GDM1 (cell line): ENCODE results near the gene PELO.

Experiments used
- DNase-seq: peaks from one replicate; lab custom pipeline; 2025; lab: John Stamatoyannopoulos, UW

Gene PELO

GRCh38 chr5:52771343-52772039, 16.2 kb upstream of the PELO start:
- DNase-seq = no peak

- no peak for DNase-seq
These were observed 15.0 kb upstream of the PELO start for GRCh38 chr5:52772668-52773067.

GRCh38 chr5:52773342-52773741, 14.4 kb upstream of the PELO start:
- DNase-seq = no peak

GRCh38 chr5:52774005-52774410, 13.7 kb upstream of the PELO start:
- DNase-seq = no peak

GRCh38 chr5:52776116-52776515, 11.6 kb upstream of the PELO start:
- DNase-seq = no peak

GRCh38 chr5:52777186-52777585, 10.5 kb upstream of the PELO start:
- DNase-seq = no peak

GRCh38 chr5:52778781-52779180, 8.9 kb upstream of the PELO start:
- no peak for DNase-seq

- DNase-seq = no peak
These were observed 8.5 kb upstream of the PELO start for GRCh38 chr5:52779213-52779612.

GRCh38 chr5:52783226-52783959, 4.3 kb upstream of the PELO start:
- no peak for DNase-seq

- DNase-seq = no peak
These were observed 3.0 kb upstream of the PELO start for GRCh38 chr5:52784737-52785136.

- DNase-seq = no peak
These were observed 1.3 kb upstream of the PELO start for GRCh38 chr5:52786391-52786790.

- no peak for DNase-seq
These were observed 642 bp upstream of the PELO start for GRCh38 chr5:52786949-52787599.

- no peak for DNase-seq
These were observed 747 bp downstream of the PELO start for GRCh38 chr5:52788505-52788821.

GRCh38 chr5:52789378-52789777, 1.7 kb downstream of the PELO start:
- DNase-seq = no peak

- DNase-seq = no peak
These were observed 2.1 kb downstream of the PELO start for GRCh38 chr5:52789851-52790250.

GRCh38 chr5:52791366-52791765, 3.6 kb downstream of the PELO start:
- DNase-seq = no peak

- DNase-seq = no peak
These were observed 6.8 kb downstream of the PELO start for GRCh38 chr5:52794519-52794918.

- DNase-seq = no peak
These were observed 8.3 kb downstream of the PELO start for GRCh38 chr5:52796031-52796430.

GRCh38 chr5:52796516-52797103, 8.9 kb downstream of the PELO start:
- DNase-seq = no peak

- DNase-seq = no peak
These were observed 11.2 kb downstream of the PELO start for GRCh38 chr5:52798938-52799337.

- DNase-seq = no peak
These were observed 11.8 kb downstream of the PELO start for GRCh38 chr5:52799358-52799982.

- peak; percentile 95 for DNase-seq
These were observed 12.3 kb downstream of the PELO start for GRCh38 chr5:52799983-52800393.
